ENCODE data around the gene VSIG10L.

DNA sequence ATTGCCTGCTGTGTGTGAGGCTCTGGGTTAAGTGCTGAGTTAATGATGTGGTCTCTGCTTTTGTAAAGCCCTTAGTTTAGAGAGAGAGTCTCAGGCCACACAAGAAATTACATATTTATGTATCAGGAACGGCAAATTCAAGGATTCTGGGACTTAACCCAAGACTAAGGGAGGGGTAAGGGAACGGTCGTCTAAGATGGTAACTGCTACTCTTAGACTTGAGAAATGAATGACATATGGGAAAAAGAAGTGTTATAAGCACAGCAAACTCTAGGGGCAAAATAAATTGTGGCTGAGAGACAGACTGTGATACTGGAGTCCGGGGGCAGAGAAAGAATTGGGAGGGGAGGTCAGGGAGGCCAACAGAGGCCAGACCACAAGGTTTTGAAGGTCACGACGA lies 10.2 kb downstream of the VSIG10L start:
- TF ChIP-seq, protein P1, sequence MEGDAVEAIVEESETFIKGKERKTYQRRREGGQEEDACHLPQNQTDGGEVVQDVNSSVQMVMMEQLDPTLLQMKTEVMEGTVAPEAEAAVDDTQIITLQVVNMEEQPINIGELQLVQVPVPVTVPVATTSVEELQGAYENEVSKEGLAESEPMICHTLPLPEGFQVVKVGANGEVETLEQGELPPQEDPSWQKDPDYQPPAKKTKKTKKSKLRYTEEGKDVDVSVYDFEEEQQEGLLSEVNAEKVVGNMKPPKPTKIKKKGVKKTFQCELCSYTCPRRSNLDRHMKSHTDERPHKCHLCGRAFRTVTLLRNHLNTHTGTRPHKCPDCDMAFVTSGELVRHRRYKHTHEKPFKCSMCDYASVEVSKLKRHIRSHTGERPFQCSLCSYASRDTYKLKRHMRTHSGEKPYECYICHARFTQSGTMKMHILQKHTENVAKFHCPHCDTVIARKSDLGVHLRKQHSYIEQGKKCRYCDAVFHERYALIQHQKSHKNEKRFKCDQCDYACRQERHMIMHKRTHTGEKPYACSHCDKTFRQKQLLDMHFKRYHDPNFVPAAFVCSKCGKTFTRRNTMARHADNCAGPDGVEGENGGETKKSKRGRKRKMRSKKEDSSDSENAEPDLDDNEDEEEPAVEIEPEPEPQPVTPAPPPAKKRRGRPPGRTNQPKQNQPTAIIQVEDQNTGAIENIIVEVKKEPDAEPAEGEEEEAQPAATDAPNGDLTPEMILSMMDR (IDR thresholded peaks at IDR 0.05): no peak
- TF ChIP-seq, protein P2, sequence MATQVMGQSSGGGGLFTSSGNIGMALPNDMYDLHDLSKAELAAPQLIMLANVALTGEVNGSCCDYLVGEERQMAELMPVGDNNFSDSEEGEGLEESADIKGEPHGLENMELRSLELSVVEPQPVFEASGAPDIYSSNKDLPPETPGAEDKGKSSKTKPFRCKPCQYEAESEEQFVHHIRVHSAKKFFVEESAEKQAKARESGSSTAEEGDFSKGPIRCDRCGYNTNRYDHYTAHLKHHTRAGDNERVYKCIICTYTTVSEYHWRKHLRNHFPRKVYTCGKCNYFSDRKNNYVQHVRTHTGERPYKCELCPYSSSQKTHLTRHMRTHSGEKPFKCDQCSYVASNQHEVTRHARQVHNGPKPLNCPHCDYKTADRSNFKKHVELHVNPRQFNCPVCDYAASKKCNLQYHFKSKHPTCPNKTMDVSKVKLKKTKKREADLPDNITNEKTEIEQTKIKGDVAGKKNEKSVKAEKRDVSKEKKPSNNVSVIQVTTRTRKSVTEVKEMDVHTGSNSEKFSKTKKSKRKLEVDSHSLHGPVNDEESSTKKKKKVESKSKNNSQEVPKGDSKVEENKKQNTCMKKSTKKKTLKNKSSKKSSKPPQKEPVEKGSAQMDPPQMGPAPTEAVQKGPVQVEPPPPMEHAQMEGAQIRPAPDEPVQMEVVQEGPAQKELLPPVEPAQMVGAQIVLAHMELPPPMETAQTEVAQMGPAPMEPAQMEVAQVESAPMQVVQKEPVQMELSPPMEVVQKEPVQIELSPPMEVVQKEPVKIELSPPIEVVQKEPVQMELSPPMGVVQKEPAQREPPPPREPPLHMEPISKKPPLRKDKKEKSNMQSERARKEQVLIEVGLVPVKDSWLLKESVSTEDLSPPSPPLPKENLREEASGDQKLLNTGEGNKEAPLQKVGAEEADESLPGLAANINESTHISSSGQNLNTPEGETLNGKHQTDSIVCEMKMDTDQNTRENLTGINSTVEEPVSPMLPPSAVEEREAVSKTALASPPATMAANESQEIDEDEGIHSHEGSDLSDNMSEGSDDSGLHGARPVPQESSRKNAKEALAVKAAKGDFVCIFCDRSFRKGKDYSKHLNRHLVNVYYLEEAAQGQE (IDR thresholded peaks at IDR 0.05; ENCODE audit: insufficient read depth in 1 of 2, low read depth in 2 of 2, low read length in 1 of 2): no peak
- TF ChIP-seq POLR2AphosphoS5 (IDR thresholded peaks at IDR 0.05; ENCODE audit: low read depth, low read length): no peak
- TF ChIP-seq SIN3A (IDR thresholded peaks at IDR 0.05; ENCODE audit: borderline replicate concordance, insufficient read depth, low read depth, low read length): no peak
- TF ChIP-seq TCF7L2 (IDR thresholded peaks at IDR 0.05; ENCODE audit: low read depth, low read length): no peak

All from Panc1 (cell line).